K562 (cell line): Measurements from ENCODE around the gene DELE1. TPM values are rescaled to one million over a fixed set of nuclear protein-coding genes. Genes with fewer than 3 reads are reported as not detected.

Experiments
- CREB1 ChIP-seq, 2 experiments: sonication (generic) in 1 of 2; formaldehyde crosslinking in 1 of 2; IDR thresholded peaks; 2 replicates each; pipeline versions ENCODE4 v1.6.1 to v1.8.0; 2012 to 2022; ENCODE audit warnings: inconsistent platforms in 1 of 2, mild to moderate bottlenecking in 1 of 2, missing genetic modification reagents in 1 of 2, moderate library complexity in 1 of 2
- FOSL1 ChIP-seq: fragments of 200-800 bp; sonication (Bioruptor generic); conservative IDR thresholded peaks from 2 replicates; pipeline ENCODE4 v1.6.1; 2016; ENCODE audit warnings: missing genetic modification characterization, missing compliant biosample characterization
- FOXK1 ChIP-seq: sonication (generic); formaldehyde crosslinking; IDR thresholded peaks from 2 replicates; pipeline ENCODE4 v1.8.0; 2022; ENCODE audit warnings: missing genetic modification reagents, mild to moderate bottlenecking, borderline replicate concordance
- FOXM1 ChIP-seq, 2 experiments: fragments of 450-650 bp in 1 of 2; sonication (generic) in 1 of 2; formaldehyde crosslinking in 1 of 2; IDR thresholded peaks; 2 replicates each; pipeline versions ENCODE4 v1.6.1 to v1.9.0; 2017 to 2022; ENCODE audit warnings: low read depth in 2 of 2, mild to moderate bottlenecking in 2 of 2, missing genetic modification reagents in 1 of 2, moderate library complexity in 1 of 2
- NFIC ChIP-seq: fragments of 450-650 bp; IDR thresholded peaks from 2 replicates; pipeline ENCODE4 v1.6.1; 2017; ENCODE audit warnings: mild to moderate bottlenecking, inconsistent platforms
- POLR2AphosphoS5 ChIP-seq: IDR thresholded peaks from 2 replicates; pipeline ENCODE4 v1.6.1; 2011; ENCODE audit warnings: mild to moderate bottlenecking, low read depth, low read length, moderate library complexity; ENCODE audit not compliant: control insufficient read depth, insufficient read depth
- SIX5 ChIP-seq, 2 experiments: IDR thresholded peaks; 2 replicates each; pipeline ENCODE4 v1.6.1; 2011; ENCODE audit warnings: low read length in 2 of 2, borderline replicate concordance in 1 of 2, low read depth in 1 of 2, mild to moderate bottlenecking in 1 of 2, moderate library complexity in 1 of 2; ENCODE audit not compliant: insufficient read depth in 1 of 2
- ZNF133 ChIP-seq: fragments of 250-450 bp; sonication (Bioruptor Pico); IDR thresholded peaks from 2 replicates; pipeline ENCODE4 v1.4.0; 2020; ENCODE audit warnings: mild to moderate bottlenecking
- ZNF551 ChIP-seq: fragments of 250-450 bp; sonication (Bioruptor Pico); IDR thresholded peaks from 2 replicates; pipeline ENCODE4 v1.5.0; 2021; ENCODE audit warnings: mild to moderate bottlenecking, moderate library complexity
- ZNF561 ChIP-seq: fragments of 450-650 bp; formaldehyde crosslinking; conservative IDR thresholded peaks from 2 replicates; pipeline ENCODE4 v1.4.0; 2020; ENCODE audit warnings: mild to moderate bottlenecking, moderate library complexity
- ZNF76 ChIP-seq: fragments of 250-450 bp; sonication (Bioruptor Pico); IDR thresholded peaks from 2 replicates; pipeline ENCODE4 v1.4.0; 2020; ENCODE audit warnings: mild to moderate bottlenecking, moderate library complexity, borderline replicate concordance
- ZNF830 ChIP-seq: fragments of 250-450 bp; sonication (Bioruptor Pico); IDR thresholded peaks from 2 replicates; pipeline ENCODE4 v1.5.0; 2021; ENCODE audit warnings: mild to moderate bottlenecking
- polyA plus RNA-seq, 8 experiments: library from polyadenylated mRNA; depleted of rRNA in 4 of 8; stranded (reverse) in 5 of 8; unstranded in 3 of 8; fragments of >200 nt; fragmentation: Nextera tagmentation in 2 of 8; fragmentation: Illumina TruSeq in 1 of 8; extraction: Ambion mirVana in 2 of 8; extraction: Trizol in 1 of 8; gene quantifications; 2 replicates each; pipeline versions ENCODE4 v1.2.1 to v1.2.3, GENCODE V29; 2011 to 2014; ENCODE audit warnings: inconsistent platforms in 1 of 8, missing spikeins in 1 of 8
- total RNA-seq, 7 experiments: library from RNA; depleted of rRNA in 6 of 7; stranded (reverse); fragments of >200 nt in 6 of 7; fragmentation: Illumina TruSeq in 2 of 7; extraction: Trizol in 2 of 7; gene quantifications; 2 replicates each; pipeline versions ENCODE4 v1.2.1 to v1.2.3, GENCODE V29; 2011 to 2021; ENCODE audit warnings: low replicate concordance in 1 of 7
- TF ChIP-seq, protein P1 (sequence below): fragments of 250-450 bp; sonication (Bioruptor Pico); IDR thresholded peaks from 2 replicates; pipeline ENCODE4 v1.4.0; 2020
- TF ChIP-seq, protein P2 (sequence below): fragments of 250-450 bp; sonication (Bioruptor Pico); IDR thresholded peaks from 2 replicates; pipeline ENCODE4 v1.4.0; 2020; ENCODE audit warnings: mild to moderate bottlenecking, moderate library complexity
- TF ChIP-seq, protein P3 (sequence below): fragments of 450-650 bp; IDR thresholded peaks from one replicate; pipeline ENCODE4 v1.6.1; 2018; ENCODE audit warnings: mild to moderate bottlenecking, moderate library complexity; ENCODE audit not compliant: partially characterized antibody

DELE1 gene
- total and polyA plus RNA-seq, 9 of the 15 experiments (the other 6 are each of a cell fraction or from before 2014, with no cell fraction given): 16.6 to 74.4 (median 49.8) TPM

DNA sequence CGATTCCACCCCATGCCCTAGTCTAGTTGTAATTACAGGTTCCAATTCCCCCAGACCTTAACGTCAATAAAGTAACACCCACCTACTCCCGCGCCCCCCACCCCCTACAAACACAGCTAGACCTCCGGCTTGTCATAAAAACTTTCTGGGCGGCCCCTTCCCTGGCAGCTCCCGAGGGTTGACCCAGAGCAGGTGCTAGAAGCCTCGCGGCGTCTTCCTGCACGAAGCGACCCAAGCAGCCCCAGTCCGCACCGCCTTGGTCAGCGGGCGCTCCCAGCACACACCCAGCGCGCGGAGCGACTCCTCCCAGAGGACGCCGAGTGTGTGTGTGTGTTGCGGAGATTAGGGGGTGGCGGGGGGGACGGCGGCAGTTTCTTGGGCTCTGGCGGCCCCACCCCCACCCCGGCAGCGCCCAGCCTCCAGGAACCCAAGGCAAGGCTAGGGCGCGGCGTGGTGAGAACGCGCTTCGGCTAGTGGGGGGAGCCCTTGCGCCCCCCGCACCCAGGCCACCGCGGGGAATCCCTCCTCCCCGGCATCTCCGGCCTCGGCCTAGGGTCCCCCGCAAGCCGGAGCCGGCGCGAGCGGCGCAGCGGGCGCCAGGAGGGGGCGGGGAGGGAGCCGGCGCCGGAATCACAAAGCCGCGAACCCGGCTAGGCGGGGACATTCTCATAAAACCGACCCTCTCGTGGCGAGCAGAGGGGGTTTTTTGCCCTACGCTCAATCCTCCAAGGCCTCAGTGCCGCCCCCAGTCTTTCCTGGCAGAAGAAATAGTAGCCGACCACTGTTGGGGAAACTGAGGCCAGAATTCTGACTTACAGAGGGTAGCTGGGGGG, 47.7 kb upstream of the DELE1 start (continued):
- TF ChIP-seq, protein P1, sequence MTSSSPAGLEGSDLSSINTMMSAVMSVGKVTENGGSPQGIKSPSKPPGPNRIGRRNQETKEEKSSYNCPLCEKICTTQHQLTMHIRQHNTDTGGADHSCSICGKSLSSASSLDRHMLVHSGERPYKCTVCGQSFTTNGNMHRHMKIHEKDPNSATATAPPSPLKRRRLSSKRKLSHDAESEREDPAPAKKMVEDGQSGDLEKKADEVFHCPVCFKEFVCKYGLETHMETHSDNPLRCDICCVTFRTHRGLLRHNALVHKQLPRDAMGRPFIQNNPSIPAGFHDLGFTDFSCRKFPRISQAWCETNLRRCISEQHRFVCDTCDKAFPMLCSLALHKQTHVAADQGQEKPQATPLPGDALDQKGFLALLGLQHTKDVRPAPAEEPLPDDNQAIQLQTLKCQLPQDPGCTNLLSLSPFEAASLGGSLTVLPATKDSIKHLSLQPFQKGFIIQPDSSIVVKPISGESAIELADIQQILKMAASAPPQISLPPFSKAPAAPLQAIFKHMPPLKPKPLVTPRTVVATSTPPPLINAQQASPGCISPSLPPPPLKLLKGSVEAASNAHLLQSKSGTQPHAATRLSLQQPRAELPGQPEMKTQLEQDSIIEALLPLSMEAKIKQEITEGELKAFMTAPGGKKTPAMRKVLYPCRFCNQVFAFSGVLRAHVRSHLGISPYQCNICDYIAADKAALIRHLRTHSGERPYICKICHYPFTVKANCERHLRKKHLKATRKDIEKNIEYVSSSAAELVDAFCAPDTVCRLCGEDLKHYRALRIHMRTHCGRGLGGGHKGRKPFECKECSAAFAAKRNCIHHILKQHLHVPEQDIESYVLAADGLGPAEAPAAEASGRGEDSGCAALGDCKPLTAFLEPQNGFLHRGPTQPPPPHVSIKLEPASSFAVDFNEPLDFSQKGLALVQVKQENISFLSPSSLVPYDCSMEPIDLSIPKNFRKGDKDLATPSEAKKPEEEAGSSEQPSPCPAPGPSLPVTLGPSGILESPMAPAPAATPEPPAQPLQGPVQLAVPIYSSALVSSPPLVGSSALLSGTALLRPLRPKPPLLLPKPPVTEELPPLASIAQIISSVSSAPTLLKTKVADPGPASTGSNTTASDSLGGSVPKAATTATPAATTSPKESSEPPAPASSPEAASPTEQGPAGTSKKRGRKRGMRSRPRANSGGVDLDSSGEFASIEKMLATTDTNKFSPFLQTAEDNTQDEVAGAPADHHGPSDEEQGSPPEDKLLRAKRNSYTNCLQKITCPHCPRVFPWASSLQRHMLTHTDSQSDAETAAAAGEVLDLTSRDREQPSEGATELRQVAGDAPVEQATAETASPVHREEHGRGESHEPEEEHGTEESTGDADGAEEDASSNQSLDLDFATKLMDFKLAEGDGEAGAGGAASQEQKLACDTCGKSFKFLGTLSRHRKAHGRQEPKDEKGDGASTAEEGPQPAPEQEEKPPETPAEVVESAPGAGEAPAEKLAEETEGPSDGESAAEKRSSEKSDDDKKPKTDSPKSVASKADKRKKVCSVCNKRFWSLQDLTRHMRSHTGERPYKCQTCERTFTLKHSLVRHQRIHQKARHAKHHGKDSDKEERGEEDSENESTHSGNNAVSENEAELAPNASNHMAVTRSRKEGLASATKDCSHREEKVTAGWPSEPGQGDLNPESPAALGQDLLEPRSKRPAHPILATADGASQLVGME (CRISPR knock-in tag): no peak
- TF ChIP-seq, protein P2, sequence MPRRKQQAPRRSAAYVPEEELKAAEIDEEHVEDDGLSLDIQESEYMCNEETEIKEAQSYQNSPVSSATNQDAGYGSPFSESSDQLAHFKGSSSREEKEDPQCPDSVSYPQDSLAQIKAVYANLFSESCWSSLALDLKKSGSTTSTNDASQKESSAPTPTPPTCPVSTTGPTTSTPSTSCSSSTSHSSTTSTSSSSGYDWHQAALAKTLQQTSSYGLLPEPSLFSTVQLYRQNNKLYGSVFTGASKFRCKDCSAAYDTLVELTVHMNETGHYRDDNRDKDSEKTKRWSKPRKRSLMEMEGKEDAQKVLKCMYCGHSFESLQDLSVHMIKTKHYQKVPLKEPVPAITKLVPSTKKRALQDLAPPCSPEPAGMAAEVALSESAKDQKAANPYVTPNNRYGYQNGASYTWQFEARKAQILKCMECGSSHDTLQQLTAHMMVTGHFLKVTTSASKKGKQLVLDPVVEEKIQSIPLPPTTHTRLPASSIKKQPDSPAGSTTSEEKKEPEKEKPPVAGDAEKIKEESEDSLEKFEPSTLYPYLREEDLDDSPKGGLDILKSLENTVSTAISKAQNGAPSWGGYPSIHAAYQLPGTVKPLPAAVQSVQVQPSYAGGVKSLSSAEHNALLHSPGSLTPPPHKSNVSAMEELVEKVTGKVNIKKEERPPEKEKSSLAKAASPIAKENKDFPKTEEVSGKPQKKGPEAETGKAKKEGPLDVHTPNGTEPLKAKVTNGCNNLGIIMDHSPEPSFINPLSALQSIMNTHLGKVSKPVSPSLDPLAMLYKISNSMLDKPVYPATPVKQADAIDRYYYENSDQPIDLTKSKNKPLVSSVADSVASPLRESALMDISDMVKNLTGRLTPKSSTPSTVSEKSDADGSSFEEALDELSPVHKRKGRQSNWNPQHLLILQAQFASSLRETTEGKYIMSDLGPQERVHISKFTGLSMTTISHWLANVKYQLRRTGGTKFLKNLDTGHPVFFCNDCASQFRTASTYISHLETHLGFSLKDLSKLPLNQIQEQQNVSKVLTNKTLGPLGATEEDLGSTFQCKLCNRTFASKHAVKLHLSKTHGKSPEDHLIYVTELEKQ: no peak
- TF ChIP-seq FOXK1 (CRISPR knock-in tag) (no peak), ZNF133 (no peak), POLR2AphosphoS5 (0 out of 2 replicates have a peak, but pooled peaks have one; percentile 51), ZNF561 (CRISPR knock-in tag) (no peak), CREB1 (IDR thresholded peaks at IDR 0.05) (0 out of 2 replicates have a peak, but pooled peaks have one; percentile 32), CREB1 (CRISPR knock-in tag; IDR thresholded peaks at IDR 0.05) (no peak), SIX5 (IDR thresholded peaks at IDR 0.05; ENCODE audit: borderline replicate concordance in 1 of 2, insufficient read depth in 1 of 2, low read depth in 1 of 2, low read length in 2 of 2) (no peak), ZNF76 (CRISPR knock-in tag) (no peak), FOSL1 (tag) (no peak), NFIC (no peak), ZNF551 (CRISPR knock-in tag) (no peak), ZNF830 (CRISPR knock-in tag) (no peak), FOXM1 (IDR thresholded peaks at IDR 0.05; ENCODE audit: low read depth) (no peak), FOXM1 (CRISPR knock-in tag; IDR thresholded peaks at IDR 0.05; ENCODE audit: low read depth) (no peak)
- TF ChIP-seq, protein P3, sequence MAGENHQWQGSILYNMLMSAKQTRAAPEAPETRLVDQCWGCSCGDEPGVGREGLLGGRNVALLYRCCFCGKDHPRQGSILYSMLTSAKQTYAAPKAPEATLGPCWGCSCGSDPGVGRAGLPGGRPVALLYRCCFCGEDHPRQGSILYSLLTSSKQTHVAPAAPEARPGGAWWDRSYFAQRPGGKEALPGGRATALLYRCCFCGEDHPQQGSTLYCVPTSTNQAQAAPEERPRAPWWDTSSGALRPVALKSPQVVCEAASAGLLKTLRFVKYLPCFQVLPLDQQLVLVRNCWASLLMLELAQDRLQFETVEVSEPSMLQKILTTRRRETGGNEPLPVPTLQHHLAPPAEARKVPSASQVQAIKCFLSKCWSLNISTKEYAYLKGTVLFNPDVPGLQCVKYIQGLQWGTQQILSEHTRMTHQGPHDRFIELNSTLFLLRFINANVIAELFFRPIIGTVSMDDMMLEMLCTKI: no peak
